Limb (tissue), 2 donors: ENCODE results near the gene PRPF6.
"Not testable (repeated sequence)": the region's sequence is repeated elsewhere in the genome, so short reads cannot be mapped to it uniquely, and the experiment has no call there.

ENCODE experiments used
- DNase-seq, 2 donors: peaks; one replicate each; pipeline ENCODE4 v3.0.0-alpha.2; 2016; ENCODE audit errors: extremely low spot score in 2 of 2

The PRPF6 gene

DNA sequence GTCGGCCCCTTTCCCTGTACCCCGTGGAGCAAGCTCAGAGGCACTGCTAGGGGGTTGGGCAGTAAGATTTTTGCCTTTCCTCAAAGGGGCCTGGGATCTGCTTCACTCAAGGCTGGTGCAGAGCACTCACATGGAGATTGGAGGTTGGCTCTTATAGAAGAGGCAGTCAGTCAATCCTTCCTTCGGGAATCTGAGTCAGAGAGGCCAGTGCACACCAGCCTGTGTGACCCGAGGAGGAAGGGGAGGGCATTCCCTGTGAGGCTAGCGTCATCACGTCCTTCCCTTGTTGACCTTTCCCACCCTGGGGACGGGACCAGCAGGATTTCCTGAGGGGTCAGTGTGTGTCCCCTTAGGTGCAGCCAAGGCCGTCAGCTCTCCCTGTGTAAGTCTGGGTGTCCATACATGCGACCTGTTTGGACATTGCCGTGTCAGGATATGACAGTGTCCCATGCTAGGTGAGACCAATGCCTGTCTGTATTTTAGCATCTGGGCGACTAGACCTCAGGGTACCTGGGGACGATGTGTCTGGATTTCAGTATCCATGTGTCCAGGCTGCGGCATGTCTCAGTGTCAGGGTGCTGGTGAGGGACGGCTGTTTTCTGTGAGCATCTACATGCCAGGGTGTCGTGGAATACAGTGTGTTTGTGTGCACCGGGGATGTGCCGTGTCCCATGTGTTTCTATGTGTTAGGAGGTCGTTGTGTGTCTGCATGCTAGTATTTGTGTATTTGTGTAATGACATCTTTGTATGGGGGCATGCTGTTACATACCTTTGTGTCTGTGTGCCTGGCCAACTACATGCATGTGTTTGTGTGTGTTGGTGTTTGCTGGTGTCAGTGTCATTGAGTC lies 8.4 kb upstream of the PRPF6 start:
- DNase-seq, result peak in 1 of 2 donors; percentile 24

DNA sequence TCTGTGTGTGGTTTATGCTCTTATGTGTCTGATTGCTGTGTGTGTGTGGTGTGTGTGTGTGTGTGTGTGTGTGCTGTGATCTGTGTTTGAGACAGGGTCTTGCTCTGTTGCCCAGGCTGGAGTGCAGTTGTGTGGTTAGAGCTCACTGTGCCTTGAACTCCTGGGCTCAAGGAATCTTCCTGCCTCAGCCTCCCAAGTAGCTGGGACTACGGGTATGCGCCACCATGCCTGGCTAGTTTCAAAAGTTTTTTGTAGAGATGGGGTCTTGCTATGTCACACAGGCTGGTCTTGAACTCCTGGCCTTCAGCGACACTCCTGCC lies 7.8 kb upstream of the PRPF6 start:
- DNase-seq, result no peak

DNA sequence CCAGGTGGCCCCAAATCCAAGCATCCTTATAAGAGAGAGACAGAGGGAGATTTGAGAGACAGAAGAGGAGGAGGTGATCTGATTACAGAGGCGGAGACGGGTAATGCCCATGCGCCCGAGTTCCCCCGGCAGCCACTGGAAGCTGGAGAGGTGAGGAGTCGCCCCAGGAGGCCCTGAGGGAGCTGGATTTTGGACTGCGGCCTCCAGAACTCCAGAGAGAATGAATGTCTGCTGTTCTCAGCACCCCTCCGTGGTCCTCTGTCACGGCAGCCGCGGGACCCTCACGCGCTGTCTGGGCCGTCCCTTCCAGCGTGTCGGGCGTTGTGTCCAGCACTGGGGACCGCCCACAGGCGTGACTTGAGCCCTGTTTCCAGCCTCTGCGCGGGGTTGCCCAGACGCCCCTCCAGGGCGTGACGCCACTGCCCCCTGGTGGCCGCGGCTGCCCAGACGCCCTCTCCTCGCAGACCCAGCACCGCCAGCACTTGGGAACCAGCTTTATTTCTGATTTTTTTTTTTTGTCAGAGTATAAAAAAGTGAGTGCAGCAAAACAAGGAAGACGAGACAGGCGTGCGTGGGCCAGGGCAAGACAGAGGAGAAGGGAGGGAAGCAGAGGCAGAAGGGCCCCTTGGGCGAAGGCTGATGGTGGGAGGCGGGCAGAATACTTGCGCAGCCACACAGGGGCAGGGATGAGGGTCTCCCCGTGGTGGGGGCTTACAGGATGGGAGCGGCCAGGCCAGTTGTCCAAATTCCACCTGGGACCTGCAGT lies 7.1 kb upstream of the PRPF6 start:
- DNase-seq, result peak; percentile 87 to 93

DNA sequence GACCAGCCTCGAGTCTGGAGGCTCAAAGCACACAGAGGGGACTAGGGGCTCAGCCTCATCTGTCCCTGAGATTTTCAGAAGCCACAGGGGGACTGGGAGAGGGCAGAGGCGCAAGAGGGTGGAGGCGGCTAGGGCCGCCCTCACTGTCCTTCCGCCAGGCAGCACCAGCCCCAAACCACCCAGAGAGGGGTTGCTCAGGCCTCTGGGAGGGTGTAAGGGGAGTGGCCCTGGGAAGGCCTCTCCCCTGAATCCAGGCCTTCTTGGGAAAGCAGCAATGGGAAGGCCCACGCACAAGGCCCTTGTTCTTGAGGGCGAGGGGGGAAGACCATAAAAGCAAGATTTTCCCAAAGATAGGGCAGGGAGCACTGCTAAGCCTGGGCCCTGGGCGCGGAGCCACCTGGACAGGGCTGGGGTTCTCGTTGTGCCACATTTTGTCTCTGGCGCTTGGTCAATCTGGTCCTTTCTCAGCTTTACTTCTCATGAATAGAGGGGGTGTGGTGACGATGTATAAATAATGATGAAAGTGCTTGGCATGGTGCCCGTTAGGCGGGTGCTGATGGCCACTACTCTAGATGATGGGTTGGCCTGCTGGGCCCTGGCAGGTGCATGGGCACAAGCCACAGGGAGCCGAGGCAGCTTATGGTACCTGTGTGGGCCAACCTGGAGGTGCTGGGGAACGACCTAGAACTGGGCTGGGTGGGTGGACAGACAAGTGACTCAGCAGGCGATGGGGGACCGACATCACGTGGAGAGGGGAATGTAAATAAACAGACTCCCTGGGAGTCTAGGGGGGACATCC lies 6.3 kb upstream of the PRPF6 start:
- DNase-seq, result peak in 1 of 2 donors; percentile 36

DNA sequence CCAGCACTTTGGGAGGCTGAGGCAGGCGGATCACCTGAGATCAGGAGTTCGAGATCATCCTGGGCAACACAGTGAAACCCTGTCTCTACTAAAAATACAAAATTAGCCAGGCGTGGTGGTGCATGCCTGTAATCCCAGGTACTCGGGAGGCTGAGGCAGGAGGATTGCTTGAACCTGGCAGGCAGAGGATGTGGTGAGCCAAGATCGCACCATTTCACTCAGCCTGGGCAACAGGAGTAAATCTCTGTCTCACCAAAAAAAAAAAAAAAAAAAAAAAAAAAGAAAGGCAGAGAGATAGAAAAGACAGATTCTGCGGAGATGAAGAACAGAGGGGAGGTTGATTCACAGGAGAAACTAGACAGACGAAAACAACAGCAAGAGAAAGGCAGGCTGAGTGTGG lies 4.4 kb upstream of the PRPF6 start:
- not testable (repeated sequence) for DNase-seq

DNA sequence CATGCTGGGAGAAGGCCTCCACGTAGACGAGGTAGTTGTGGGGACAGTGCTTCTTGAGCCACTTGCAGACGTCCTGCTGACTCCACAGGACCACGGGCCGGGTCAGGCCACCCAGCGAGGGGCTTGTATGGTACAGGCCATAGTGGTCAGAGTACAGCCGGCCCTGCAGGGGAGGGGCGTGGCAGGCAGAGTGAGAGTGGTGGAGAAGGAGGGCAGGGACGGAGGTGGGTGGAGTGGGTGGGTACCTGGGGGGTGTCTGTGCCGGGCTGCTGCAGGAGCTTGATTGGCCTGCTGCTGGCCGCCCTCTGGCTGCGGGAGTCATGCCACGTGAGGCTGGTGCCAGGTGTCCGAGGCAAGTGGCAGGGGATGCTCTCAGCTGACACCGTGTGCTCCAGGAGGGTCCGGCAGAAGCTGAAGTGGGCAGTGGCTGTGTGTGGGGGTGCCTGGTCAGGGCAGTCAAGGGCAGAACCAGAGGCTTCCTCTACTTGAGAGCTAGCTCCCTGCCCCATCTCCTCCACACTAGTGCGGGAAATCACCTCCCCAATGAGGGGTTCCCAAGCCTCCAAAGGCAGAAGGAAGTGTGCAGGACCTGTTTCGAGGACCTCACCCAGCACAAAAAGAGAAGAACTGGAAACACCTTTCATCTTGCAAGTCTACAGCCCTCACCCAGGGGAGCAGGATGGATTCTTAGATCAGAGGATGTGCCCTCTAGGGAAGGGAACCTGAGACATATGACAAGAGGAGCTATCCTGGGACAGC lies 3.8 kb upstream of the PRPF6 start:
- peak in 1 of 2 donors; percentile 32 for DNase-seq

DNA sequence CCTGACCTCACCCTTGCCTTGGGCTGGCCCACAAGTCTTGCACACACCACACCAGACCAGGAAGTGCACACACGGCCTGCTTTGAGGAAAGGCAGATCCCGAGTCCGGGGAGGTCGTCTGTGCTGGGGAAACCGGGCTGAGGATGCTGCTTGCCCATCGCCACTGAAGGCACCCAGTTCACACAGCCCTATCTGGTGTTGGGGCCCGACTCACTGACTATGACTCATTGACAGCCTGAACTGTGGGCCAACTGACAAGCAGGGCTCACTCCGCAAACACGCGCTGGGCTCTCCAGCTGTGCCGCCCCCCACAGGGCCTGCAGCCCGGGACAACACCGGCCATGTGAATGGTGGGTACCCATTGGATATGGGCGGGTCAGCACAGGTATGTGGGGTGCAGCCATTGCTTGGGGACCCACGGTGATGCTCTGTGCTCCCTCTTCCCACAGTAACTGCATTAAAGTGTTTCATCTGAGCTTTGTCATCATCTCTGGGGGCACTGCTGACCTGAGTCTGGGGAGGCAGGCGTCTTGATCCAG lies 3.1 kb upstream of the PRPF6 start:
- peak in 1 of 2 donors; percentile 33 for DNase-seq

DNA sequence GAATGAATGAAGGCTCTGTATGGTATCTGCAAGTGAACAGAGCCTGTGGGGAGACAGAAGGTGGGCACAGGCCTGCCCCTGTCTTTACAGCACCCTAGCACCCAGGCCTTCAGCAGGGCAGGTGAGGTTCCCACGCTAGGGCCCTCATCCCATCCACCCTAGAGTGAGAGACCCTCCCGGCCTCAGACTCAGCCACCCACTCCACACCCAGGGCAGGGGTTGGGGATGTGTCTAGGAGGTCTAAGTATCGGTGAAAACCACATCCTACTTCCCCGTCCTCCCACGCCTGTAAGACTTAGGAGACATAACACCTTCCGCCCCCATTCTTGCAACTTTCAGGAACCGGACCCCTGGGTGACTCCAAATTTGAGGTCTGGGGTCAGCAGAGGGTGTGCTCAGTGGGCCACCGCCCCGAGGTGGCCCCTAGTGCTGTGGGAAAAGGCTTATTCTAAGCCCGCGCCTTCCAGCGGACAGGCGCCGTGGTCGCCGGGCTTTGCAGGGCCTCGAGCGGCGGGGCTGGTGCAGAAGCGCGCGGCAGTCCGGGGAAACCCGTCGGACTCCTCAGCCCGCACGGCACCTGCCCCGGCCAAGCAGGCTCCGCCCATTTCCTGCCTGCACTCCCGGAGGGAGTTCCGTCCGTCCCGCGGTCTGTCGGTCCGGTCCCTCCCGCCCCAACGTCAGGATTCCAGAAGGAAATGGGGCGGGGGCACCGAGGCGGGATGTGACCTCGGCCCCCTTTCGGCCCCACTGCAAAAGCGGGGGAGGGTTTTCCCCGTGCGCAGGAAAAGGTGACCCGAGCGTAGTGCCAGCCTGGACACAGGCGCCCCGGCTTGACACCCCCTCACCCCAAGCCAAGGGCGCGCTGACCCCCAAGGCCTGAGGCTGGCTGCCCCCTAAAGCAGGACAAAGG lies 2.4 kb upstream of the PRPF6 start:
- peak in 1 of 2 donors; percentile 67 for DNase-seq

DNA sequence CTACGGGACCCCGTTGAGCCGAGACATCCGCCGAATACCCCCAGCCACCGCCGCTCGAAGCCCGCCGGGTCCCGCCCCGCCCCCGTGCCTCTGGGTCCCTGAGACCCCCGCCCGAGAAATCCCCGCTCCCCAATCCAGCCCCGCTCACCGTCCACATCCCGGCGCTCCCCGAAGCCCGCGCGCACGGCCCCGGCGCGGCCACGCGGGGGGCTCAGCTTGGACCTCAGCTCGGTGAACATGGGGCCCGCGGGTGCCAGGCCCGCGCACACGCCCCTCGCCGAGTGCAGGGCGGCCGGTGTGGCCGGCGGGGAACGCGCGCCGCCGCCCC lies 1.7 kb upstream of the PRPF6 start:
- peak in 1 of 2 donors; percentile 66 for DNase-seq

DNA sequence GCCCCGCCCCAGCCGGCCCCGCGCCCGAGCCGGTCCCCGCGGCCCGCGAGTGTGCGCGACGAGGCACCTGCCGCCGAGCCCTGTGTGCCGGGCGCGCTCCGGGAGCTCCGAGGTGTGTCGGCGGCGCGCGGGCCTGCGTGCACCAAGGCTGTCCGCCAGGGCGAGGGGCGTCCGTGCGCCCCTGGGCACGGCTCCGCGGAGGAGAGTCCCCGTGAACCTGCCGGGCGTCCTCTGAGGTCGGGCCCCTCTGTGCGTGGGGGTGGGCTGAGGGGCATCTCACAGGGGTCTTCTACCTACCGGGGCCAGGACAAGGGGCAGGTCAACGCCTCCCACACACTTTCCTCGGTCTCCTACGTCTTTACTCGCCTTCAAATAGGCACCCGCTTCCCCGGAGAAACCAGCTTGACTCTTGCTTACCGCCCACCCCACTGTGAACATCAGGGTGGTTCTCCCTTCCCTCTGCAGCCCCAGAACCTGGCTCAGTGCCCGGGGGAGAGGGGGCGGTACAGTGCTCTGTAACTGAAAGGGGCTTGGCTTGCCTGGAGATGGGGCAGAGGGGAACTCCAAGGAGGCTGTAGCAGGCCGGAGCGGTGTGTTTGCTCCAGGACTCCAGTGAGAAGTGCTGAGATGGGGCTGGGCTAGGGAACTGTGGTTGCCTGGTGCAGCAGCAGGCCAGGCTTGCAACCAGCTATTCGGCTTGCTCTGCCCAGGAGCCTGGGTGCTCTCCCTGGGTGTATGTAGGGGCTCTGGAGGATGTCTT lies 1.2 kb upstream of the PRPF6 start, which contains the start of gene SAMD10:
TSS of gene SAMD10 (minus strand) at position 86 of the 760 bp plus-strand sequence. CDS start 175 bp downstream, outside the sequence.
- peak; percentile 47 to 87 for DNase-seq

DNA sequence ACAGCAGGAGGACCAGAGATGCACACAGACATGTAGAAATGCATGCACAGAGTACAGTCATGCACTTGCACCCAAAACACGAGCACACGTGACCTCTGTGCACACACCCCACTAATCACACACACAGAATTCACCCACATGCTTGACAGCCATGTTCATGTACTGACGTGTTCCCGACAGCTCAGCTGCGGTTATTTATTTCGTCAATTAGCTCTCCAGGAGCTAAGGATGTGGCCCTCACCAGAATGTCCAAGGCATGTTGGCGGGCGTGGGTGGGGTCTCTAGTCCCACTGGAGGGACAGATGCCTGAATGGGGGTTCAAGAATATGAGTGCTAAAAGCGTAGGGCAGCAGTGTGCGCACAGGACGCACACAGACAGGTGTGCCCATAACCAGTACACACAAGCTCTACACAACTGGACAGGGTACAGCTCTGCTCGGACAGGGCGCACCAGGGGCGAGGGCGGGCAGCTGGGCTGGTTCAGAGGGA lies 571 bp upstream of the PRPF6 start:
- no peak for DNase-seq

DNA sequence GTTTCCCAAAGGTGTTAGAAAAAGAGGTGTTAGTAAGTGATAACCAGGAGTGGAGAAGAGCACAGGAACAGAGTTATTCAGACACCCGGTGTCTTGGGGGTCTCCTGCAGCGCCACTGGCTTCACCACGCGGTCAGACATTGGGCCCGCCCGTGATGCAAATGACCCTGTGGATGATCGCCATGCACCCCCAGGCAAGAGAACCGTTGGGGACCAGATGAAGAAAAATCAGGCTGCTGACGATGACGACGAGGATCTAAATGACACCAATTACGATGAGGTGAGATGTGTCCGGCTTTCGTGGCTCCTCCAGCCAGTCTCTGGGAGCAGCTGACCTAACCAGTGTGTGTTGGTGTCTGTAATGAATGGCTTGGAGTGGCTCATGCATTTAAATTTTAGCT lies 2.0 kb downstream of the PRPF6 start:
- DNase-seq, result no peak

DNA sequence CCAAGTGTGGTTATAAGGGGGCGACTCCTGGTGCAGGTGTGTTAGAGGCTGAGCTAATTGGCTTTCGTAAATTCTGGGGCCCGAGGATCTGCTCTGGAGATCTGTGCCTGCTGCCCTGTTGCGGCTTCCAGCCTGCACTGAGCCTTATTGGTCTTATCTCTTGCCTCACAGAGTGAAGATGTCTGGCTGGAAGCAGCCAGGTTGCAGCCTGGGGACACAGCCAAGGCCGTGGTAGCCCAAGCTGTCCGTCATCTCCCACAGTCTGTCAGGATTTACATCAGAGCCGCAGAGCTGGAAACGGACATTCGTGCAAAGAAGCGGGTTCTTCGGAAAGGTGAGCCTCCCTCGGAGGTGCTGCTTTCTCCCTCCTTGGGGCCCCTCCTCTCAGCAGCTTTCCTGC lies 20.0 kb downstream of the PRPF6 start:
- no peak for DNase-seq

DNA sequence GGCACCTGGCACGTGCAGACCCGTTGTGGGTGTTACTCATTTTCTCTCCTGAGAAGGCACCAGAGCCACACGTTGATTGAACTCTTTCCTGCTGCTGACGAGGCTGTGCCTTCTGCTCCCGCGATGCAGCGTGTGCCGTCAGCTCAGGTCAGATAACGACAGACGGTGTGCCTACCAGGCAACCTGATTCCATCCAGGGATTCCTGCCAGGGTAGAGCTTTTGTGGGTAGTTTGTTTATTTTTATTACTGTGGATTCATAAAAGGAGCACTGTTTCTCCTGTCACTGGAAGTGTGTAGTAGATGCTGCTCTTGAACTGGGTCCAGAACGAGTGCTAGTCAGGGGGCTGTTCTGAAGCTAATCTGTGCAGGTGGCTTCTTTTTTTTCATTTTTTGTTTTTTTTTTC lies 20.7 kb downstream of the PRPF6 start:
- DNase-seq, result no peak

DNA sequence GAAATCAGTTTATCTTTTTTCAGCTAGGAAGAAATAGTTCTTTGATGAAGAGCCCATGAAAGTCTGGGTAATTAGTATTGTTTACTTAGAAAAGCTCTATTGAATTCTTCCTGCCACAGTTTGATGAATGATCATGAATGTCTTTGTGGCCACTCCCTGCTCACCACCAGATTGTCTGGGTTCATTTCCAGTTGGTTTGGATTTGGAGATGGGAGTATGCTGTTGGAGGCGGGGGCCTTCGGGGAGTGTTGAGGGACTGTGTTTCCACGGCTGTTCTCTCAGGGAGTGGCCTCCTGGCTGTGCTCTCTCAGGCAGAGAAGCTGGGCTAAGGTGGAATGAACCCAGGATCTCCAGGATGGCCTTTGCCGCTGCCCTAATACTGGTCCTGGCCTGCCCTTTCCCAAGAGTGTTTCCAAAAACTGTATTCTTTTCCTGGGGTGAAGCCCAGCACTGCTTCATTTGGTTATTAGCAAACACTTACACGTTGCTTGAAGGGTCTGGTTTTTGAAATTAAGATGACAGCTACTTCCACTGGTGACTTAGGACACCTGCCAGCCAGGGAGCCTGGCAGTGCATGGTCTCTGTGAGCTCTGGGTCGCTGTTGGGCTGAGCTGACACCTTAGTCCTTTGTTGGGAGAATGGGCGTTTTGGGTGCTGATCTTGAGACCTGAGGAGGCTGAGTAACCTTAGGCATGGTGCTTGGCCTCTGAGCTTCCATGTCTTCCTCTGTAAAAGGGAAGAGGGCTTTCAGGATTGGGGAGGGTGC lies 23.2 kb downstream of the PRPF6 start:
- no peak for DNase-seq

DNA sequence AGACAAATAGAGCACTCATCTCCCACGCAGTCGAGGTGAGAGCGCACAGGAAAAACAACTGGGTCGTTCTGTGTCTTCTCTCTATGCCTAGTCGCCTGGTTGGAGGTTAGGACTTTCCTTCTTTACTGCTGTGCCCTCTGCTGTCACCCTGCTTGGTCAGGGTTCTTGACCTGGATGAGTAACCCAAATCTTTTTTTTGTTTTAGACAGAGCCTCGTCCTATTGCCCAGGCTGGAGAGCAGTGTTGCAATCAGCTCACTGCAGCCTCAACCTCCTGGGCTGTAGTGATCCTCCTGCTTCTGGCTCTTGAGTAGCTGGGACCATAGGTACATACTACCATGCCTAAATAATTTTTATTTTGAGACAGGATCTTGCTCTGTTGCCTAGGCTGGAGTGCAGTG lies 24.5 kb downstream of the PRPF6 start:
- DNase-seq, result no peak

DNA sequence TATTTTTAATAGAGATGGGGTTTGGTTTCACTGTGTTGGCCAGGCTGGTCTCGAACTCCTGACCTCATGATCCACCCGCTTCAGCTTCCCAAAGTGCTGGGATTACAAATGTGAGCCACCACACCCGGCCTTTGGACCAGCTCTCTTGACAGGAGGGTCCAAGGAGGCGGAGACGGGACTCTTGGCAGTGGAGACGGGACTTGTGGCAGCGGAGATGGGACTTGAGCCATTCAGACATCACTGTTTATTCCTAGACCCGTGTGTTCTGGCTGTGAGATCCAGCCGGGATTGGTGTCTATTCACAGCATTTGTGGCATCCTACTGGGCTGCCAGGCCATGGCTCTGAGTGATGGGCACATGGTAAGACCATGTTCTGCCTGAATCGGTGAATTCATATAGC lies 25.6 kb downstream of the PRPF6 start:
- DNase-seq, result no peak

DNA sequence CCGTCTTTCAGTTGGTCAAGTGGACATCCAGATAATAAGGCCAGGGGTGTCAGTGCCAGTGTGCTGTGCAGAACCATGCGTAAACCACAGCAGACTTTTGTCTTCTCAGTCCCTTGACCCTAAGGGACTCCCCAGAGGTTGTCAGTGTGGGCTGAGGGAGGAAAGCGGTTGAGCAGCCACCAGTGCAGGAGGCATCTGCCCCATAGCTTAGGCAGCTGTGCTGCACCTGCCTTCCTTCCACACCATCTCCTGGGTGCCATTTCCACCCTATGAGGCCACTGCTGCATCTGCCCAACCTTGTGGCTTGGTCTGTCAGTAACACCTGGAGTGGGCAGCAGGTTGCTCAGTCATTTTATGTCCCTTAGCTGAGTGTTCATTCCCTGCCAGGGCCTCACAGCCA lies 26.0 kb downstream of the PRPF6 start:
- DNase-seq, result no peak
